GM18867 (cell line): ENCODE data around the gene ABCC12.

Experiments used
- ATAC-seq: cut with Tn5 transposase; IDR thresholded peaks from one replicate; pipeline ENCODE4 v1.9.1; 2021; ENCODE audit warnings: mild to moderate bottlenecking, moderate library complexity; ENCODE audit not compliant: unreplicated experiment

Gene ABCC12

GRCh38 chr16:48133455-48134211 is 22.2 kb downstream of the ABCC12 start:
- ATAC-seq = no peak

GRCh38 chr16:48132696-48133095 is 23.1 kb downstream of the ABCC12 start:
- ATAC-seq = no peak

DNA sequence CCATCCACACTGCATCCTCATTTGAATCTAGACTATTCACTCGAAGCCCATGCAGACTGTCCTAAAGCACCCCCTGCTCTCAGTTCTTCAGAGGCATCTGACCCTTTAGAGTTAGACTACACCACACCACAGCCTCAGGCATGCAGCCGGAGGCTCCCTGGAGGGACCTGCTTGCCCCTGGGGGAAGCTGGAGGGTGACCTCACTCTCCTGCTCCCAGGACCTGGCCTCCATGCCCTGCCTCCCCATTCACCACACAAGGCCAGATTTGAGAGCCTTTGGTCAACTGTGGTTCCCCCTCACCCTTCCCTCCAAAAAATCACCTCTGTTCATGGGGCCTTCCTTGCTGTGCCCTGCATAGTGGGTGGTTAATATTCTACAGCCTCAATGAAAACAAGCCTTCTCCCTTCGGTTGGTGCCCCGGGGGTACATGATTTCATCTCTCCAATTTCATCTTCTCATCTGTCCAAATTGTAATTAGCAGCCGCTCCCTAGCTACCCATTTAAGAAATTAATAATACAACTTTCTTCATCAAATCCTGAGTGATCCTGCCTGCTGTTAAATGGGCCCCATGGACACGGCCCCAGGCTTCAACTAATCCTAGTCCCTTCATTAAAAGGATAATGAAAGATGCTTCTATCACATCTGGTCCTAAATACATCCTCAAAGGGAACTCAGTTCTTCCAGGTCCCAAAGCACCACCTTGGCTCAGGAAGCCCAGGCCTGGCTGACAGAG is 24.4 kb downstream of the ABCC12 start:
- no peak for ATAC-seq

GRCh38 chr16:48129926-48130325 is 25.9 kb downstream of the ABCC12 start:
- no peak for ATAC-seq

GRCh38 chr16:48128769-48129168 is 27.0 kb downstream of the ABCC12 start:
- ATAC-seq = no peak

GRCh38 chr16:48126801-48127644 is 28.8 kb downstream of the ABCC12 start:
- ATAC-seq = no peak

- ATAC-seq = no peak
These were observed 29.9 kb downstream of the ABCC12 start for GRCh38 chr16:48125888-48126287.

GRCh38 chr16:48124266-48124665 is 31.5 kb downstream of the ABCC12 start:
- ATAC-seq = no peak

GRCh38 chr16:48123104-48123788 is 32.5 kb downstream of the ABCC12 start:
- ATAC-seq = peak; percentile 59

GRCh38 chr16:48121276-48121675 is 34.5 kb downstream of the ABCC12 start:
- ATAC-seq = no peak

- no peak for ATAC-seq
These were observed 37.0 kb downstream of the ABCC12 start for GRCh38 chr16:48118841-48119240.

GRCh38 chr16:48117217-48118105 is 38.3 kb downstream of the ABCC12 start:
- ATAC-seq = peak; percentile 65

DNA sequence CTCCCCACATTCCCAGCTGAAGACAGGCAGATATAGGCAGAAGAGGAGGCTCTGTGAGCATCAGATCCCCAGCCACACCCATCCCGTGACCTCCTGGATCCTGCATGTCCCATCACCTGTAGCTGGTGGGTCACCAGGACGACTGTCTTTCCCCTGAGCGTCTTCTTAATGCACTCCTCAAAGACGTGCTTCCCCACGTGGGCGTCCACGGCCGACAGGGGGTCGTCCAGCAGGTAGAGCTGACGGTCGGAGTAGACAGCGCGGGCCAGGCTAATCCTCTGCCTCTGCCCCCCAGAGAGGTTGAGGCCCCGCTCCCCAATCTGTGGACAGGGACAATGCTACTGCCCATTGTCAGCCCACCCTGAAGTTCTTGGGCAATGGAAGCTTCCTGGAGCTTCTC is 40.5 kb downstream of the ABCC12 start:
- ATAC-seq = no peak

DNA sequence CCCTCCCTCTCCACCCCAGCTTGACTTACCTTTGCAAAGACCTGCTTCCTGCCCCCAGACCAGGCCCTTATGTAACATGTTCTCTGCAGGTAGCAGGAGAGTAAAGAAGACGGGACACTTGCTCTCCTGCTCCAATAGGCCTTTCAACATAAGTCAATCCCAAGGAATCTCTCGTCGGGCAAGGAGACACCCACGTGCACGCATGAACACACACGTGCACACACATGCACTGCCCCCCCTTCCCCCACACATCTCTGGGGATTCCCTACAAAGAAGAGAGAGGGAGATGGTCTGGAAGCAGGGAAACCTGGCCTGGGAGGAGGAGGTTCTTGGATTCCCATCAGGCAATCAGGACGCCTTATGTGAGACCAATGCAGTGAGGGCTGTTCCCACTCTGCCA is 41.4 kb downstream of the ABCC12 start:
- no peak for ATAC-seq

DNA sequence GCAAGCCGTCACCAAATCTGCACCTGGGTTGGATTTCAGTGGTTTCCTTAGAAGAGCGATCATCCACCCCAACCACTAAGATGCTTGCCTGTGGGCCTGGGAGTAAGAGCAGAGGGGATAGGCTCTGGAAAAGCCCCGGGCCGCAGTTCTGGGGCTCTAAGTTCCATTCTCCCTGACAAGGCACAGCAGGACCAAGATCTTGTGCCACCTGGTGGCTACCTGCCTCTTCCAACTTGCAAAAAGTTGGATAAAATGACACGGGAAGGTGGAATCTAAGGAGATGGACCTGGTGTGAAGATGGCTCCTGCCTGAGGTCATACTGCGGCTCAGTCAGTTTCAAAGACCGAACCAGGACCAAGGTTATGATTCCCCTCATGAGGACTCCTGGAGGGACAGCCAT is 42.3 kb downstream of the ABCC12 start:
- no peak for ATAC-seq

GRCh38 chr16:48113001-48113400 is 42.8 kb downstream of the ABCC12 start:
- no peak for ATAC-seq

- no peak for ATAC-seq
These were observed 43.2 kb downstream of the ABCC12 start for GRCh38 chr16:48112600-48112999.

DNA sequence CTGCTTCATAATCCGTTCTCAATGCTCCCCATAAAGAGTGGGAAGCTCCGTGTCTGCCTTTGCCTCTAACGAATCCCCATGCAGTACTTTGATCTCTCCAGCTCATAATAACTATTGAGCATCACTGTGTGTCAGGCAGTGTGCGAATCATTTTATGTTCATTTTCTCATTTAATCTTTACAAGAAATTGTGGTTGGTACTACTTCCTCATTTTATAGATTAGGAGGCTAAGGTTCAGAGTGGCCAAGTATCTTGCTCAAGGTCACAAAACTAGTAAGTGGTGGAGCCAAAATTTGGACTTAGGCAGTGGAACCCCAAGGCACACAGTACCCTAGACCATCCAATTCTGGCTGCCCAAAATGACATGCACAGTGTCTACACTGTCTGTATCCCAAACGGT is 44.8 kb downstream of the ABCC12 start:
- ATAC-seq = peak; percentile 76

GRCh38 chr16:48110000-48110399 is 45.8 kb downstream of the ABCC12 start:
- ATAC-seq = no peak

DNA sequence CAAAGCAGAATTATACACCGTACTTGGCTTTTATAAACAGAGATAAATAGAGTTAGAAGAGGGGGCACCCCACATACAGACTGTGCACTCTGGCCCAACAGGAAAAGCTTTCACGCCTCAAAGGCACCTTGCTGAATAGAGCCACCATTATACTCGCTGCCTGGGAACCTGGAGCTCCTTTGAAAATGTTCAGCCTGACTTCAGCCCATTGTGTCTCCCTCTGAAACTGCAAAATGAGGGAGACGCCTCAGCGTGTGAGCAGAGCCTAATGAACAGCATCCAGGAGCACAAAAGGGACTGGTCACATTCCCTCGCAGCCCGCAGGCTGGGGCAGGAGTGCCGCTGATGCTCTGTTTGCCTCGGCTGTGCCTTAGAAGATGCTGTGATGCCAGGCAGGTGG is 46.3 kb downstream of the ABCC12 start:
- no peak for ATAC-seq
